T-cell (primary cell): Measurements from ENCODE around the gene TRIM69. TPM values are rescaled to one million over a fixed set of nuclear protein-coding genes. Genes with fewer than 3 reads are reported as not detected.
"Not testable (repeated sequence)": the region's sequence is repeated elsewhere in the genome, so short reads cannot be mapped to it uniquely, and the experiment has no call there.

Experiments
- ATAC-seq, 4 experiments: fragments of 200-7000 bp in 3 of 4; fragments of 150-1000 bp in 1 of 4; cut with Tn5 transposase; replicated peaks in 1 of 4; 1 replicate in 3 of 4; 2 replicates in 1 of 4; pipeline ENCODE4 v1.10.0; 2021; ENCODE audit warnings: moderate library complexity in 3 of 4, mild to moderate bottlenecking in 2 of 4, moderate number of reproducible peaks in 1 of 4
- CTCF ChIA-PET, 2 donors: fragments of 300-600 bp; sonication (Branson Sonifier 250); formaldehyde crosslinking; loops; one replicate each; lab custom pipeline; 2022; ENCODE audit warnings: antibody characterized with exemption in 2 of 2; lab: Charles Lee
- POLR2A ChIA-PET, 2 donors: fragments of 300-600 bp; sonication (Branson Sonifier 250); formaldehyde crosslinking; loops; one replicate each; lab custom pipeline; 2022; ENCODE audit warnings: antibody characterized with exemption in 2 of 2; lab: Charles Lee
- DNase-seq, 35 experiments: peaks; one replicate each; pipeline versions ENCODE4 v3.0.0 to v3.0.0-alpha.2; 2013 to 2023
- H3K27ac ChIP-seq: one replicate; pipeline ENCODE4 v1.5.1; 2013; ENCODE audit warnings: low read length
- H3K27me3 ChIP-seq, 2 experiments: replicated peaks in 1 of 2; 1 replicate in 1 of 2; 2 replicates in 1 of 2; pipeline versions ENCODE4 v1.6.1 to v1.7.0; 2013; ENCODE audit warnings: low read length in 1 of 2, mixed read lengths in 1 of 2; ENCODE audit not compliant: control insufficient read depth in 2 of 2, insufficient read depth in 2 of 2; ENCODE audit errors: extremely low read depth in 1 of 2
- H3K36me3 ChIP-seq, 2 donors: 1 replicate in 1 of 2; 2 replicates in 1 of 2; pipeline versions ENCODE4 v1.6.1 to v1.7.0; 2013; ENCODE audit warnings: low read length in 1 of 2; ENCODE audit not compliant: control insufficient read depth in 2 of 2, insufficient read depth in 1 of 2; ENCODE audit errors: extremely low read depth in 1 of 2
- H3K4me1 ChIP-seq, 2 experiments: 1 replicate in 1 of 2; 2 replicates in 1 of 2; pipeline versions ENCODE4 v1.6.1 to v1.7.0; 2013; ENCODE audit warnings: low read length in 2 of 2, mixed read lengths in 1 of 2; ENCODE audit not compliant: insufficient read depth in 2 of 2, control insufficient read depth in 1 of 2; ENCODE audit errors: extremely low read depth in 1 of 2
- H3K4me3 ChIP-seq, 2 donors: 1 replicate in 1 of 2; 2 replicates in 1 of 2; pipeline versions ENCODE4 v1.5.1 to v1.7.0; 2013; ENCODE audit warnings: mild to moderate bottlenecking in 2 of 2, low read length in 1 of 2, moderate library complexity in 1 of 2; ENCODE audit not compliant: control insufficient read depth in 1 of 2; ENCODE audit errors: extremely low read depth in 1 of 2
- H3K9me3 ChIP-seq: 2 replicates; pipeline ENCODE4 v1.7.0; 2013
- H3K27ac Mint-ChIP-seq, 2 donors: one replicate each; pipeline ENCODE4 v1.8.0; 2020 to 2021; ENCODE audit warnings: mild to moderate bottlenecking in 2 of 2, mixed read lengths in 2 of 2
- H3K27me3 Mint-ChIP-seq, 2 donors: one replicate each; pipeline ENCODE4 v1.8.0; 2021 to 2022; ENCODE audit warnings: mixed read lengths in 2 of 2
- H3K36me3 Mint-ChIP-seq: one replicate; pipeline ENCODE4 v1.8.0; 2021; ENCODE audit warnings: mixed read lengths
- H3K4me1 Mint-ChIP-seq, 3 donors: one replicate each; pipeline ENCODE4 v1.8.0; 2020 to 2022; ENCODE audit warnings: mixed read lengths in 3 of 3, mild to moderate bottlenecking in 1 of 3
- H3K4me3 Mint-ChIP-seq, 3 donors: one replicate each; pipeline ENCODE4 v1.8.0; 2020 to 2022; ENCODE audit warnings: mild to moderate bottlenecking in 3 of 3, mixed read lengths in 3 of 3, moderate library complexity in 3 of 3
- H3K9me3 Mint-ChIP-seq, 3 donors: one replicate each; pipeline ENCODE4 v1.8.0; 2020 to 2022; ENCODE audit warnings: mixed read lengths in 3 of 3
- WGBS: methylation state at CpG from one replicate; pipeline ENCODE4 v1.1.5; 2013; ENCODE audit warnings: missing lambda C conversion rate; ENCODE audit not compliant: insufficient coverage; 5-methylcytosine and 5-hydroxymethylcytosine counted together
- total RNA-seq, 35 experiments: library from RNA in 6 of 35; stranded (reverse) in 6 of 35; fragments of 120-200 nt in 1 of 35; gene quantifications; one replicate each; pipeline versions ENCODE4 v1.2.1 to v1.2.4 and lab custom pipeline; 2013 to 2026

TRIM69 gene, protein sequence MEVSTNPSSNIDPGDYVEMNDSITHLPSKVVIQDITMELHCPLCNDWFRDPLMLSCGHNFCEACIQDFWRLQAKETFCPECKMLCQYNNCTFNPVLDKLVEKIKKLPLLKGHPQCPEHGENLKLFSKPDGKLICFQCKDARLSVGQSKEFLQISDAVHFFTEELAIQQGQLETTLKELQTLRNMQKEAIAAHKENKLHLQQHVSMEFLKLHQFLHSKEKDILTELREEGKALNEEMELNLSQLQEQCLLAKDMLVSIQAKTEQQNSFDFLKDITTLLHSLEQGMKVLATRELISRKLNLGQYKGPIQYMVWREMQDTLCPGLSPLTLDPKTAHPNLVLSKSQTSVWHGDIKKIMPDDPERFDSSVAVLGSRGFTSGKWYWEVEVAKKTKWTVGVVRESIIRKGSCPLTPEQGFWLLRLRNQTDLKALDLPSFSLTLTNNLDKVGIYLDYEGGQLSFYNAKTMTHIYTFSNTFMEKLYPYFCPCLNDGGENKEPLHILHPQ
- total RNA-seq (10 to 100 TPM; 21.5 to 56.9 (median 42.9) TPM), total RNA-seq (lab: John Stamatoyannopoulos, UW) (32.1 to 226 (median 82.0) reads per million in 29 experiments)
- total RNA-seq (2013): 50.2 TPM

DNA sequence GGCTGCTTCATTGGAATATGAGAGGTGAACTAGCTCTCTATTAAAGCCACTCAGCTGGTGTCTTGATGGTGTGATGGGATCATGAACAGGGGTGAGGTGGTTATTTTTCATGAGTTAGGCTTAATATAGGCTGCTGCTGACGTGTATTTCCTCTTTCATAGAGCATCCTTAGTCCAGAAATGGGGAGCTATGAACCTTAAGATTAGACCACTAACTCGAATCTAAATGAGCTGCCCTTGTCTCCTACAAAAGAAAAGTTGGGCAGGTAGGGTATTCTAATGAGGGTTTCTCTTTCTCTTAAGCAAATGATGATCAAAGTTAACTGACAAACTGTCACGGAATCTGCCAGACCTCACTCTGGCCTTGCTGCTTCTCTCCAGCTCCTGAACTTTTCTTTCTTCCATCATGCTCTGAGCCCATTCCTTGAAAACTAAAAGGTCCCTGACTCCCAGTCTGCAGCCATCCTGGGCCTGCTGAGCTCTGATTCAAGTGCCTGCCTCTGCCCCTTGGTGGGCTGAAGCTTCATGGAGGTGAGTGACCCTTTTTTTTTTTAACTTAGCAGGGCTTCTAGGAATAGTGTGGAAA, at the start of gene TRIM69:
TRIM69 (plus strand) TSS at position 348 of the 585 bp plus-strand sequence; CDS start at position 525, 177 bp downstream.
- H3K36me3 Mint-ChIP-seq: peaks cover 14% of the 10 kb centered on the region
- peaks cover 3 to 11% of the 10 kb centered on the region in 2 donors for H3K36me3 ChIP-seq
- H3K9me3 Mint-ChIP-seq: no peaks in the 10 kb centered on the region
- H3K27ac ChIP-seq: peak within 1 kb of the TSS; percentile 89
- H3K4me3 Mint-ChIP-seq: peak within 1 kb of the TSS; percentile 73 to 82 (median 75)
- DNase-seq (peak in 1 of 35 experiments; percentile 46), ATAC-seq (peak; percentile 53 to 57 (median 55))
- H3K4me1 Mint-ChIP-seq: peaks cover 71 to 76% (median 73%) of the 10 kb centered on the region in 3 donors
- peaks cover 7 to 61% of the 10 kb centered on the region in 2 experiments for H3K4me1 ChIP-seq
- POLR2A ChIA-PET: interaction anchor here (0.5 to 5.3 kb wide), 13 partner anchors 9 to 448 kb away, joined by 3 to 132 read pairs (median 5); partner anchors contain the start of genes B2M (in 2 of the 2), PATL2 (in 2 of the 2) and SPG11 (in 2 of the 2)
- no peaks in the 10 kb centered on the region for H3K27me3 Mint-ChIP-seq
- H3K4me3 ChIP-seq: peak within 1 kb of the TSS in 1 of 2 donors; percentile 32
- no peaks in the 10 kb centered on the region for H3K9me3 ChIP-seq
- H3K27me3 ChIP-seq: no peaks in the 10 kb centered on the region
- CTCF ChIA-PET: interaction anchor here (0.6 to 5.2 kb wide), 16 partner anchors 9 to 158 kb away, joined by 3 to 153 read pairs (median 6); partner anchors contain the start of genes B2M (in 2 of the 2), PATL2 (in 2 of the 2) and SPG11 (in 1 of the 2)
- H3K27ac Mint-ChIP-seq: peak within 1 kb of the TSS; percentile 96 to 100
- WGBS: no CpG with 5 or more reads among the region's 3 CpGs

DNA sequence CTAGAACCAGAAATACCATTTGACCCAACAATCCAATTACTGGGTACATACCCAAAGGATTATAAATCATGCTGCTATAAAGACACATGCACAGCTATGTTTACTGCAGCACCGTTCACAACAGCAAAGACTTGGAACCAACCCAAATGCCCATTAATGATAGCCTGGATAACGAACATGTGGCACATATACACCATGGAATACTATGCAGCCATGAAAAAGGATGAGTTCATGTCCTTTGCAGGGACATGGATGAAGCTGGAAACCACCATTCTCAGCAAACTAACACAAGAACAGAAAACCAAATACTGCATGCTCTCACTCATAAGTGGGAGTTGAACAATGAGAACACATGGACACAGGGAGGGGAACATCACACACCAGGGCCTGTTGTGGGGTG, 47.0 kb upstream of the TRIM69 start:
- peaks cover 17 to 36% (median 18%) of the 10 kb centered on the region in 3 donors for H3K9me3 Mint-ChIP-seq
- WGBS: no CpG with 5 or more reads among the region's 2 CpGs
- H3K4me1 ChIP-seq: peaks cover 4 to 11% of the 10 kb centered on the region in 2 experiments
- CTCF ChIA-PET: interaction anchor here in 1 of 2 donors (0.6 kb wide), 1 partner anchor 12 kb away, joined by 3 read pairs; no protein-coding TSS in a partner anchor
- ATAC-seq, H3K9me3 ChIP-seq, POLR2A ChIA-PET, H3K4me3 ChIP-seq, H3K27me3 Mint-ChIP-seq, H3K27me3 ChIP-seq, H3K36me3 ChIP-seq, H3K27ac ChIP-seq, DNase-seq: not testable (repeated sequence)
- H3K4me3 Mint-ChIP-seq: peak overlapping the region in 1 of 3 donors; percentile 29
- H3K4me1 Mint-ChIP-seq: peaks cover 40 to 68% (median 64%) of the 10 kb centered on the region in 3 donors
- peaks cover 40% of the 10 kb centered on the region for H3K36me3 Mint-ChIP-seq
- peak overlapping the region; percentile 71 to 83 for H3K27ac Mint-ChIP-seq

DNA sequence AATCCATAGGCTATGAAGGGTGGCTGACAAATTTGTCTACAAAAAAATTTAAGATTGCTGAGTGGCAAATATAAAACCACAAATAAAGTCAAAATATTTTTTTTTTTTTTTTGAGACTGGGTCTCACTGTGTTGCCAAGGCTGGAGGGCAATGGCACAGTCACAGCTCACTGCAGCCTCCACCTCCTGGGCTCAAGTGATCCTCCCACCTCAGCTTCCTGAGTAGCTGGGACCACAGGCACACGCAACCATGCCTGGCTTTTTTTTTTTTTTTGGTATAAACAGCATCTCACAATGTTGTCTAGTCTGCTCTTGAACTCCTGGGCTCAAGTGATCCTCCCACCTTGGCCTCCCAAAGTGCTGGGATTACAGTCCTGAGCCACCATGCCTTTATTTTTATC, 46.1 kb upstream of the TRIM69 start:
- ChIA-PET CTCF (interaction anchor here in 1 of 2 donors (0.6 to 1.2 kb wide), 7 partner anchors 13 to 266 kb away, joined by 3 to 10 read pairs (median 4); partner anchors contain the start of gene SPG11), POLR2A (interaction anchor here (0.6 to 1.4 kb wide), 7 partner anchors 13 to 201 kb away, joined by 3 to 8 read pairs (median 5); partner anchors contain the start of gene PATL2 (in 1 of the 2))
- DNase-seq (peak in 5 of 35 experiments; percentile 14 to 50 (median 36)), ATAC-seq (peak; percentile 50 to 93 (median 75))
- H3K4me3 Mint-ChIP-seq, H3K9me3 ChIP-seq, H3K27me3 ChIP-seq, H3K4me3 ChIP-seq, H3K27me3 Mint-ChIP-seq, H3K36me3 ChIP-seq: not testable (repeated sequence)
- no CpG with 5 or more reads among the region's 1 CpG for WGBS
- Histone ChIP-seq H3K27ac (peak overlapping the region; percentile 35), H3K4me1 (peaks cover 4 to 10% of the 10 kb centered on the region in 2 experiments)
- peaks cover 32% of the 10 kb centered on the region for H3K36me3 Mint-ChIP-seq
- peak overlapping the region; percentile 78 to 82 for H3K27ac Mint-ChIP-seq
- H3K4me1 Mint-ChIP-seq: peaks cover 39 to 64% (median 60%) of the 10 kb centered on the region in 3 donors
- H3K9me3 Mint-ChIP-seq: peaks cover 14 to 32% (median 14%) of the 10 kb centered on the region in 3 donors

DNA sequence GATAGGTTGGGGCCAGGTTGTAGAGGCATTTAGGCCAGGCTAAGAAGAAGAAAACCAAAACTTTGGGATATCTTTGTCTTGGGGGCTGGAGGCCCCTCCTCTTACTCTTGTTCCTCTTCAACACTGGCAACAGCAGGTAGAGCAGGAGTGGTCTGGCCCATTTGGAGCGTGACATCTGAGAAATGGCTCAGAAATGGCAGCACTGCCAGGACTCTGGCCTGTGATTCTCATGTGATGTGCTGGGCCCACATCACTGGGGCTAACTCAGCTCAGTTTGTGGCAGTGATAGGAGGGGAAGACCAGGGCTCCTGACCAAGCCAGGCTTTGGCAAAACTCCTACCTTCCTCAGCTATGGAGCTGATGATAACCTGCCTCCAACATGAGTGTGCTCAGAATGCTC, 43.7 kb upstream of the TRIM69 start:
- DNase-seq (no peak), ATAC-seq (no peak)
- Mint-ChIP-seq H3K4me1 (peaks cover 34 to 58% (median 51%) of the 10 kb centered on the region in 3 donors), H3K9me3 (peaks cover 1 to 12% (median 2%) of the 10 kb centered on the region in 3 donors), H3K27me3 (no peaks in the 10 kb centered on the region), H3K27ac (peak overlapping the region; percentile 61 to 78), H3K36me3 (peaks cover 14% of the 10 kb centered on the region), H3K4me3 (no peak overlapping the region)
- Histone ChIP-seq H3K36me3 (peaks cover 0 to 1% of the 10 kb centered on the region in 2 donors), H3K4me3 (no peak overlapping the region), H3K4me1 (peaks cover 4 to 8% of the 10 kb centered on the region in 2 experiments), H3K9me3 (no peaks in the 10 kb centered on the region), H3K27me3 (no peaks in the 10 kb centered on the region), H3K27ac (no peak overlapping the region)
- ChIA-PET CTCF (interaction anchor here (0.5 to 1.6 kb wide), 6 partner anchors 13 to 146 kb away, joined by 3 to 4 read pairs (median 3); no protein-coding TSS in a partner anchor), POLR2A (interaction anchor here in 1 of 2 donors (0.6 to 0.7 kb wide), 3 partner anchors 23 to 420 kb away, joined by 3 to 4 read pairs (median 3); no protein-coding TSS in a partner anchor)
- no CpG with 5 or more reads among the region's 1 CpG for WGBS

DNA sequence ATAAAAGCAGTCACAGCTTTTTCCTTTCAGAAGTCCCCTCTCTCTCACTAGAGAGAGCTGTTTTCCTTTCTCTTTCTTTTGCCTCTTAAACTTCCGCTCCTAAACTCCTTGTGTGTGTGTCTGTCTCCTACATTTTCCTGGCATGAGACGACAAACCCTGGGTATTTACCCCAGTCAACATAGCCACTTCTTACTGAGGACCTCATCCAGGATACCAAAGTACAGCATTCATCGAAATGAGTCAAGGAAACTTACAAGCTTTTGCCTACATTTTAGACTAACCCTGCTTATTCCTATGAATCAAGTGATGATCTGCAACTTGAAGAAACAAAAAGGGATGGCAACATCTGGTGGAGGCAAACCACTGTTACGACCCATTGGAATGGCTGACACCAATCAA, 41.9 kb upstream of the TRIM69 start:
- H3K36me3 Mint-ChIP-seq: peaks cover under 1% of the 10 kb centered on the region

More for the DNA sequence above, 41.9 kb upstream of the TRIM69 start:
- Histone ChIP-seq H3K9me3 (no peaks in the 10 kb centered on the region), H3K4me3 (no peak overlapping the region), H3K36me3 (no peaks in the 10 kb centered on the region), H3K27ac (no peak overlapping the region), H3K4me1 (peaks cover 4 to 8% of the 10 kb centered on the region in 2 experiments), H3K27me3 (no peaks in the 10 kb centered on the region)
- Mint-ChIP-seq H3K27ac (peak overlapping the region; percentile 81 to 90), H3K4me1 (peaks cover 28 to 47% (median 38%) of the 10 kb centered on the region in 3 donors), H3K27me3 (no peaks in the 10 kb centered on the region), H3K4me3 (no peak overlapping the region), H3K9me3 (peaks cover under 1 to 10% (median 4%) of the 10 kb centered on the region in 3 donors)
- ChIA-PET POLR2A (no interaction called here), CTCF (interaction anchor here (0.6 to 0.8 kb wide), 2 partner anchors 31 to 954 kb away, joined by 3 to 4 read pairs; partner anchors contain the start of gene SPG11 (in 1 of the 2))
- DNase-seq (no peak), ATAC-seq (no peak)
- WGBS: 100% methylated on average over 2 of the region's 4 CpGs
